Prostate gland (tissue), 2 donors: ENCODE measurements around the gene C2orf72.

ENCODE experiments used
- CTCF ChIP-seq, 4 experiments: fragments of 200-600 bp in 2 of 4; fragments of 450-650 bp in 2 of 4; sonication (generic) in 2 of 4; IDR thresholded peaks; 1 replicate in 3 of 4; 2 replicates in 1 of 4; pipeline ENCODE4 v1.5.1; 2016 to 2019; ENCODE audit warnings: antibody characterized with exemption in 4 of 4, mild to moderate bottlenecking in 2 of 4, moderate library complexity in 2 of 4
- POLR2A ChIP-seq: fragments of 450-650 bp; IDR thresholded peaks from one replicate; pipeline ENCODE4 v1.6.1; 2016; ENCODE audit warnings: antibody characterized with exemption, mild to moderate bottlenecking

- TF ChIP-seq CTCF (IDR thresholded peaks at IDR 0.05) (no peak), POLR2A (no peak)
These were observed 8.4 kb upstream of the C2orf72 start for GRCh38 chr2:231028889-231029288.
